Measurements from ENCODE around the gene CTIF. TPM values are rescaled to one million over a fixed set of nuclear protein-coding genes. Genes with fewer than 3 reads are reported as not detected.

The CTIF gene
- total RNA-seq, 1 donor from 2014 or later, result 51.5 TPM

GRCh38 chr18:48671561-48671945 is 132.7 kb downstream of the CTIF start:
- no peak for TF ChIP-seq CTCF (IDR thresholded peaks at IDR 0.05; ENCODE audit: unreplicated experiment)
- peaks cover 5% of the 10 kb centered on the region for H3K27me3 Mint-ChIP-seq (ENCODE audit: unreplicated experiment)
- H3K36me3 Mint-ChIP-seq (ENCODE audit: low read depth, unreplicated experiment), result peaks cover 26% of the 10 kb centered on the region
- H3K9me3 Mint-ChIP-seq (ENCODE audit: unreplicated experiment), result peaks cover 6% of the 10 kb centered on the region
- H3K4me1 Mint-ChIP-seq (ENCODE audit: unreplicated experiment), result peaks cover 6% of the 10 kb centered on the region
- no peak for DNase-seq (ENCODE audit: low spot score)
- peak overlapping the region; percentile 86 for H3K4me3 Mint-ChIP-seq (ENCODE audit: unreplicated experiment)
- no peak overlapping the region for H3K27ac Mint-ChIP-seq (ENCODE audit: unreplicated experiment)

GRCh38 chr18:48672671-48673340 is 134.0 kb downstream of the CTIF start:
- H3K27me3 Mint-ChIP-seq (ENCODE audit: unreplicated experiment), result peaks cover 5% of the 10 kb centered on the region
- no peak overlapping the region for H3K27ac Mint-ChIP-seq (ENCODE audit: unreplicated experiment)
- peaks cover 6% of the 10 kb centered on the region for H3K9me3 Mint-ChIP-seq (ENCODE audit: unreplicated experiment)
- peaks cover 20% of the 10 kb centered on the region for H3K36me3 Mint-ChIP-seq (ENCODE audit: low read depth, unreplicated experiment)
- no peak overlapping the region for H3K4me3 Mint-ChIP-seq (ENCODE audit: unreplicated experiment)
- DNase-seq (ENCODE audit: low spot score), result no peak
- peaks cover 10% of the 10 kb centered on the region for H3K4me1 Mint-ChIP-seq (ENCODE audit: unreplicated experiment)
- TF ChIP-seq CTCF (IDR thresholded peaks at IDR 0.05; ENCODE audit: unreplicated experiment), result no peak

- no peak overlapping the region for H3K27ac Mint-ChIP-seq (ENCODE audit: unreplicated experiment)
- H3K9me3 Mint-ChIP-seq (ENCODE audit: unreplicated experiment), result peaks cover 6% of the 10 kb centered on the region
- H3K36me3 Mint-ChIP-seq (ENCODE audit: low read depth, unreplicated experiment), result peaks cover 20% of the 10 kb centered on the region
- peaks cover 16% of the 10 kb centered on the region for H3K4me1 Mint-ChIP-seq (ENCODE audit: unreplicated experiment)
- no peak for TF ChIP-seq CTCF (IDR thresholded peaks at IDR 0.05; ENCODE audit: unreplicated experiment)
- H3K27me3 Mint-ChIP-seq (ENCODE audit: unreplicated experiment), result peaks cover 3% of the 10 kb centered on the region
- H3K4me3 Mint-ChIP-seq (ENCODE audit: unreplicated experiment), result no peak overlapping the region
- no peak for DNase-seq (ENCODE audit: low spot score)
These were observed 134.6 kb downstream of the CTIF start for GRCh38 chr18:48673456-48673852.

- no peak for TF ChIP-seq CTCF (IDR thresholded peaks at IDR 0.05; ENCODE audit: unreplicated experiment)
- no peak for DNase-seq (ENCODE audit: low spot score)
- peaks cover 6% of the 10 kb centered on the region for H3K9me3 Mint-ChIP-seq (ENCODE audit: unreplicated experiment)
- H3K36me3 Mint-ChIP-seq (ENCODE audit: low read depth, unreplicated experiment), result peaks cover 20% of the 10 kb centered on the region
- peaks cover 22% of the 10 kb centered on the region for H3K4me1 Mint-ChIP-seq (ENCODE audit: unreplicated experiment)
- H3K4me3 Mint-ChIP-seq (ENCODE audit: unreplicated experiment), result no peak overlapping the region
- no peak overlapping the region for H3K27ac Mint-ChIP-seq (ENCODE audit: unreplicated experiment)
- no peaks in the 10 kb centered on the region for H3K27me3 Mint-ChIP-seq (ENCODE audit: unreplicated experiment)
These were observed 135.3 kb downstream of the CTIF start for GRCh38 chr18:48673853-48674721.
